Activated B cell treated with CpG ODN at 0.5 μM for 24 hours (primary cell): Measurements from ENCODE around the gene VPS13D. TPM values are rescaled to one million over a fixed set of nuclear protein-coding genes. Genes with fewer than 3 reads are reported as not detected.

Experiments used
- ATAC-seq: fragments of 200-7000 bp; cut with Tn5 transposase; one replicate; pipeline ENCODE4 v1.10.0; 2021; ENCODE audit warnings: low read depth, mild to moderate bottlenecking, moderate library complexity
- CTCF ChIA-PET: fragments of 350-600 bp; sonication (Branson Sonifier 250); formaldehyde crosslinking; loops from one replicate; lab custom pipeline; 2021; ENCODE audit warnings: antibody characterized with exemption; lab: Charles Lee
- POLR2A ChIA-PET: fragments of 350-600 bp; sonication (Branson Sonifier 250); formaldehyde crosslinking; loops from one replicate; lab custom pipeline; 2021; ENCODE audit warnings: antibody characterized with exemption; lab: Charles Lee
- DNase-seq: peaks from one replicate; pipeline ENCODE4 v3.0.0; 2022
- H3K27ac Mint-ChIP-seq: one replicate; pipeline ENCODE4 v1.8.0; 2020; ENCODE audit warnings: mixed read lengths
- H3K27me3 Mint-ChIP-seq: one replicate; pipeline ENCODE4 v1.8.0; 2021; ENCODE audit warnings: mixed read lengths
- H3K36me3 Mint-ChIP-seq: one replicate; pipeline ENCODE4 v1.8.0; 2021; ENCODE audit warnings: low read depth, mixed read lengths
- H3K4me1 Mint-ChIP-seq: one replicate; pipeline ENCODE4 v1.8.0; 2021; ENCODE audit warnings: mixed read lengths
- H3K4me3 Mint-ChIP-seq: one replicate; pipeline ENCODE4 v1.8.0; 2020; ENCODE audit warnings: mild to moderate bottlenecking, mixed read lengths
- H3K9me3 Mint-ChIP-seq: one replicate; pipeline ENCODE4 v1.8.0; 2020; ENCODE audit warnings: mixed read lengths
- CTCF ChIP-seq: fragments of 200-600 bp; IDR thresholded peaks from one replicate; pipeline ENCODE4 v1.8.0; 2022; ENCODE audit warnings: antibody characterized with exemption, mild to moderate bottlenecking
- intact Hi-C: fragments of 100-400 bp; cut with micrococcal nuclease; formaldehyde crosslinking; loops from one replicate; pipeline ENCODE4 v1.15.1; 2024
- total RNA-seq: library from RNA; stranded (reverse); gene quantifications from 2 replicates; pipeline ENCODE4 v1.2.3, GENCODE V29; 2022

Gene VPS13D
- total RNA-seq, 1 donor from 2014 or later, result 64.5 TPM

GRCh38 chr1:12460121-12460520 is 230.3 kb downstream of the VPS13D start:
- Mint-ChIP-seq H3K9me3 (no peaks in the 10 kb centered on the region), H3K36me3 (peaks cover 82% of the 10 kb centered on the region), H3K4me3 (no peak overlapping the region), H3K4me1 (no peaks in the 10 kb centered on the region), H3K27ac (no peak overlapping the region), H3K27me3 (no peaks in the 10 kb centered on the region)
- ChIA-PET CTCF (no interaction called here), POLR2A (no interaction called here)
- ATAC-seq (no peak), DNase-seq (no peak)
- intact Hi-C loops, result no loop called here
- TF ChIP-seq CTCF, result no peak

GRCh38 chr1:12460911-12461621 is 231.2 kb downstream of the VPS13D start:
- ATAC-seq (no peak), DNase-seq (no peak)
- Mint-ChIP-seq H3K4me3 (no peak overlapping the region), H3K9me3 (no peaks in the 10 kb centered on the region), H3K27me3 (no peaks in the 10 kb centered on the region), H3K36me3 (peaks cover 85% of the 10 kb centered on the region), H3K27ac (no peak overlapping the region), H3K4me1 (no peaks in the 10 kb centered on the region)
- TF ChIP-seq CTCF, result no peak
- ChIA-PET POLR2A (no interaction called here), CTCF (no interaction called here)
- intact Hi-C loops, result no loop called here

- Mint-ChIP-seq H3K27me3 (no peaks in the 10 kb centered on the region), H3K27ac (no peak overlapping the region), H3K9me3 (no peaks in the 10 kb centered on the region), H3K4me1 (no peaks in the 10 kb centered on the region), H3K4me3 (no peak overlapping the region), H3K36me3 (peaks cover 82% of the 10 kb centered on the region)
- ChIA-PET POLR2A (no interaction called here), CTCF (no interaction called here)
- no peak for DNase-seq
- no peak for ATAC-seq
- intact Hi-C loops, result no loop called here
- TF ChIP-seq CTCF, result no peak
Measured at GRCh38 chr1:12461754-12462153, 231.9 kb downstream of the VPS13D start.

- Mint-ChIP-seq H3K9me3 (no peaks in the 10 kb centered on the region), H3K27me3 (no peaks in the 10 kb centered on the region), H3K4me1 (peaks cover 4% of the 10 kb centered on the region), H3K27ac (no peak overlapping the region), H3K4me3 (no peak overlapping the region), H3K36me3 (peaks cover 80% of the 10 kb centered on the region)
- no peak for ATAC-seq
- POLR2A ChIA-PET, result no interaction called here
- intact Hi-C loops, result no loop called here
- no peak for TF ChIP-seq CTCF
- CTCF ChIA-PET, result no interaction called here
- no peak for DNase-seq
Measured at GRCh38 chr1:12462586-12462985, 232.8 kb downstream of the VPS13D start.

- no peak for TF ChIP-seq CTCF
- H3K4me3 Mint-ChIP-seq, result no peak overlapping the region
- no peak overlapping the region for H3K27ac Mint-ChIP-seq
- H3K9me3 Mint-ChIP-seq, result no peaks in the 10 kb centered on the region
- peaks cover 71% of the 10 kb centered on the region for H3K36me3 Mint-ChIP-seq
- H3K4me1 Mint-ChIP-seq, result peaks cover 4% of the 10 kb centered on the region
- no peak for ATAC-seq
- H3K27me3 Mint-ChIP-seq, result no peaks in the 10 kb centered on the region
- intact Hi-C loops, result no loop called here
- CTCF ChIA-PET, result no interaction called here
- no peak for DNase-seq
- POLR2A ChIA-PET, result no interaction called here
Measured at GRCh38 chr1:12464045-12464461, 234.2 kb downstream of the VPS13D start.
